ENCODE data around the gene RPS28. TPM values are rescaled to one million over a fixed set of nuclear protein-coding genes. Genes with fewer than 3 reads are reported as not detected.
"Not testable (repeated sequence)": the region's sequence is repeated elsewhere in the genome, so short reads cannot be mapped to it uniquely, and the experiment has no call there.

RPS28 gene
- polyA plus RNA-seq (ENCODE audit: insufficient read length) = 697 TPM

- DNase-seq (ENCODE audit: low read depth) = peak; percentile 95
Measured at GRCh38 chr19:8321067-8321985, at the start of gene RPS28, which contains the start of gene NDUFA7. TSS of gene RPS28 (plus strand) at chr19:8321496. CDS start at chr19:8321531, 35 bp downstream. TSS of gene NDUFA7 (minus strand) at chr19:8321375. CDS start at chr19:8321358, 17 bp downstream.

GRCh38 chr19:8276508-8276907 is 44.8 kb upstream of the RPS28 start:
- not testable (repeated sequence) for DNase-seq (ENCODE audit: low read depth)

- not testable (repeated sequence) for DNase-seq (ENCODE audit: low read depth)
Measured at GRCh38 chr19:8291337-8291736, 30.0 kb upstream of the RPS28 start.

- DNase-seq (ENCODE audit: low read depth) = no peak
Measured at GRCh38 chr19:8302357-8302691, 19.0 kb upstream of the RPS28 start.

GRCh38 chr19:8302734-8303133 is 18.6 kb upstream of the RPS28 start:
- no peak for DNase-seq (ENCODE audit: low read depth)

GRCh38 chr19:8304841-8305621 is 16.3 kb upstream of the RPS28 start:
- no peak for DNase-seq (ENCODE audit: low read depth)

- DNase-seq (ENCODE audit: low read depth) = no peak
Measured at GRCh38 chr19:8305798-8306197, 15.5 kb upstream of the RPS28 start.

- DNase-seq (ENCODE audit: low read depth) = no peak
Measured at GRCh38 chr19:8306235-8307054, 14.9 kb upstream of the RPS28 start.

- DNase-seq (ENCODE audit: low read depth) = no peak
Measured at GRCh38 chr19:8307400-8307964, 13.8 kb upstream of the RPS28 start.

GRCh38 chr19:8307965-8308866 is 13.1 kb upstream of the RPS28 start, which contains the start of gene CD320:
TSS of gene CD320 (minus strand) at chr19:8308358. CDS start at chr19:8308290, 68 bp downstream.
- DNase-seq (ENCODE audit: low read depth) = peak; percentile 67

GRCh38 chr19:8308891-8309291 is 12.4 kb upstream of the RPS28 start:
- no peak for DNase-seq (ENCODE audit: low read depth)

GRCh38 chr19:8310342-8311055 is 10.8 kb upstream of the RPS28 start:
- DNase-seq (ENCODE audit: low read depth) = no peak

- DNase-seq (ENCODE audit: low read depth) = no peak
Measured at GRCh38 chr19:8311461-8312260, 9.6 kb upstream of the RPS28 start.

- DNase-seq (ENCODE audit: low read depth) = not testable (repeated sequence)
Measured at GRCh38 chr19:8314981-8315640, 6.2 kb upstream of the RPS28 start.

- no peak for DNase-seq (ENCODE audit: low read depth)
Measured at GRCh38 chr19:8316351-8317125, 4.8 kb upstream of the RPS28 start.

- not testable (repeated sequence) for DNase-seq (ENCODE audit: low read depth)
Measured at GRCh38 chr19:8318835-8319234, 2.5 kb upstream of the RPS28 start.

- DNase-seq (ENCODE audit: low read depth) = no peak
Measured at GRCh38 chr19:8319807-8320520, 1.3 kb upstream of the RPS28 start.

All from forelimb muscle (tissue), 1 donor.